Measurements from ENCODE around the gene ATP2B1. TPM values are rescaled to one million over a fixed set of nuclear protein-coding genes. Genes with fewer than 3 reads are reported as not detected.

Gene ATP2B1
- total RNA-seq, 1 donor from 2014 or later: 48.9 TPM

- no peak for DNase-seq (ENCODE audit: low read depth)
- Histone ChIP-seq H3K4me2 (ENCODE audit: low read length) (no peak overlapping the region), H3K36me3 (ENCODE audit: insufficient read depth, low read length) (no peaks in the 10 kb centered on the region), H4K20me1 (ENCODE audit: insufficient read depth, low read length) (peaks cover 71% of the 10 kb centered on the region), H3K9me3 (ENCODE audit: insufficient read depth, low read depth, low read length) (no peaks in the 10 kb centered on the region), H3K79me2 (ENCODE audit: insufficient read depth, low read length) (peaks cover 97% of the 10 kb centered on the region), H3K4me3 (ENCODE audit: insufficient read depth, low read depth, low read length) (no peak overlapping the region), H3K27me3 (ENCODE audit: insufficient read depth, low read length) (no peaks in the 10 kb centered on the region), H3K4me1 (ENCODE audit: insufficient read depth, low read length) (peaks cover 3% of the 10 kb centered on the region), H3K9ac (ENCODE audit: low read length) (no peak overlapping the region), H3K27ac (ENCODE audit: low read depth, low read length) (no peak overlapping the region), H2AFZ (ENCODE audit: low read depth, low read length) (no peak overlapping the region)
- no peak overlapping the region for H3K27ac Mint-ChIP-seq (ENCODE audit: unreplicated experiment)
- no peak for FAIRE-seq
- H3K4me1 Mint-ChIP-seq (ENCODE audit: low read depth, unreplicated experiment): peaks cover 16% of the 10 kb centered on the region
- no peaks in the 10 kb centered on the region for H3K9me3 Mint-ChIP-seq (ENCODE audit: unreplicated experiment)
- H3K27me3 Mint-ChIP-seq (ENCODE audit: low read depth, unreplicated experiment): no peaks in the 10 kb centered on the region
- TF ChIP-seq EZH2 (IDR thresholded peaks at IDR 0.05; ENCODE audit: insufficient read depth, low read length): no peak
- TF ChIP-seq, protein P1, sequence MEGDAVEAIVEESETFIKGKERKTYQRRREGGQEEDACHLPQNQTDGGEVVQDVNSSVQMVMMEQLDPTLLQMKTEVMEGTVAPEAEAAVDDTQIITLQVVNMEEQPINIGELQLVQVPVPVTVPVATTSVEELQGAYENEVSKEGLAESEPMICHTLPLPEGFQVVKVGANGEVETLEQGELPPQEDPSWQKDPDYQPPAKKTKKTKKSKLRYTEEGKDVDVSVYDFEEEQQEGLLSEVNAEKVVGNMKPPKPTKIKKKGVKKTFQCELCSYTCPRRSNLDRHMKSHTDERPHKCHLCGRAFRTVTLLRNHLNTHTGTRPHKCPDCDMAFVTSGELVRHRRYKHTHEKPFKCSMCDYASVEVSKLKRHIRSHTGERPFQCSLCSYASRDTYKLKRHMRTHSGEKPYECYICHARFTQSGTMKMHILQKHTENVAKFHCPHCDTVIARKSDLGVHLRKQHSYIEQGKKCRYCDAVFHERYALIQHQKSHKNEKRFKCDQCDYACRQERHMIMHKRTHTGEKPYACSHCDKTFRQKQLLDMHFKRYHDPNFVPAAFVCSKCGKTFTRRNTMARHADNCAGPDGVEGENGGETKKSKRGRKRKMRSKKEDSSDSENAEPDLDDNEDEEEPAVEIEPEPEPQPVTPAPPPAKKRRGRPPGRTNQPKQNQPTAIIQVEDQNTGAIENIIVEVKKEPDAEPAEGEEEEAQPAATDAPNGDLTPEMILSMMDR (IDR thresholded peaks at IDR 0.05; ENCODE audit: insufficient read depth, low read depth, low read length): no peak
- H3K36me3 Mint-ChIP-seq (ENCODE audit: low read depth, unreplicated experiment): no peaks in the 10 kb centered on the region
- no peak overlapping the region for H3K4me3 Mint-ChIP-seq (ENCODE audit: unreplicated experiment)
Measured at GRCh38 chr12:89703768-89704167, 4.9 kb downstream of the ATP2B1 start.

- H3K4me1 Mint-ChIP-seq (ENCODE audit: low read depth, unreplicated experiment): peaks cover 16% of the 10 kb centered on the region
- Histone ChIP-seq H3K36me3 (ENCODE audit: insufficient read depth, low read length) (no peaks in the 10 kb centered on the region), H3K27me3 (ENCODE audit: insufficient read depth, low read length) (no peaks in the 10 kb centered on the region), H4K20me1 (ENCODE audit: insufficient read depth, low read length) (peaks cover 72% of the 10 kb centered on the region), H3K79me2 (ENCODE audit: insufficient read depth, low read length) (peaks cover 100% of the 10 kb centered on the region), H2AFZ (ENCODE audit: low read depth, low read length) (no peak overlapping the region), H3K27ac (ENCODE audit: low read depth, low read length) (no peak overlapping the region), H3K9ac (ENCODE audit: low read length) (no peak overlapping the region), H3K9me3 (ENCODE audit: insufficient read depth, low read depth, low read length) (no peaks in the 10 kb centered on the region), H3K4me1 (ENCODE audit: insufficient read depth, low read length) (peaks cover 3% of the 10 kb centered on the region), H3K4me2 (ENCODE audit: low read length) (no peak overlapping the region), H3K4me3 (ENCODE audit: insufficient read depth, low read depth, low read length) (no peak overlapping the region)
- FAIRE-seq (no peak), DNase-seq (ENCODE audit: low read depth) (no peak)
- no peaks in the 10 kb centered on the region for H3K36me3 Mint-ChIP-seq (ENCODE audit: low read depth, unreplicated experiment)
- H3K27ac Mint-ChIP-seq (ENCODE audit: unreplicated experiment): no peak overlapping the region
- H3K4me3 Mint-ChIP-seq (ENCODE audit: unreplicated experiment): no peak overlapping the region
- no peak for TF ChIP-seq EZH2 (IDR thresholded peaks at IDR 0.05; ENCODE audit: insufficient read depth, low read length)
- TF ChIP-seq, protein P1 (IDR thresholded peaks at IDR 0.05; ENCODE audit: insufficient read depth, low read depth, low read length): no peak
- H3K27me3 Mint-ChIP-seq (ENCODE audit: low read depth, unreplicated experiment): no peaks in the 10 kb centered on the region
- no peaks in the 10 kb centered on the region for H3K9me3 Mint-ChIP-seq (ENCODE audit: unreplicated experiment)
Measured at GRCh38 chr12:89702503-89702902, 6.1 kb downstream of the ATP2B1 start.

DNA sequence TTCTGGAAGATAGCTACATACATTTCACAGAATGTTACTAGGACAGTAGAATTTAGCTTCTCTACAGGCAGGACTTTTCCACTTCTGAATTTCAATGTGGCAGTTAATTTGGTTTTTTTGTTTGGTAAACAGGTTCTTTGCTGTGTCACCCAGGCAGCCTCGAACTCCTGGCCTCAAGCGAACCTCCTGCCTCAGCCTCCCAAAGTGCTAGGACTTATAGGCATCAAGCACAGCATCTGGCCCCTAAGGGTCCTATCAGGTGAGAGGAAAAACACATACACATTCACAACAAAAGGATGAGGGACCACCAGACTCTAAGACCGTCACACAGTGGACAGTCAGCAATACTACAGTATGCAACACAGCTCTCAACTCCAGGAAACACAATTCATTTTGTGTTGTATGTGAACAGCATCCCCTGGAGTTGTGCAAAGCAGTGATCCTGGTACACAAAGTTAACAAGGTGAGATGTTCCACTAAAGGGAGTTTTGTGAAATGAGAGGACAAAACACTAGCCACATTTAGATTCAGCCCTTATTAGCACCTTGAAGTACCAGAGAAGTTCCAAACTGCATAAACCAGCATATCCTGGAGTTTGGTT lies 6.9 kb downstream of the ATP2B1 start:
- FAIRE-seq (no peak), DNase-seq (ENCODE audit: low read depth) (no peak)
- no peak overlapping the region for H3K27ac Mint-ChIP-seq (ENCODE audit: unreplicated experiment)
- H3K4me3 Mint-ChIP-seq (ENCODE audit: unreplicated experiment): no peak overlapping the region
- no peak overlapping the region for H3K4me2 ChIP-seq (ENCODE audit: low read length)
- no peaks in the 10 kb centered on the region for H3K27me3 ChIP-seq (ENCODE audit: insufficient read depth, low read length)
- no peaks in the 10 kb centered on the region for H3K27me3 Mint-ChIP-seq (ENCODE audit: low read depth, unreplicated experiment)
- peaks cover 3% of the 10 kb centered on the region for H3K4me1 ChIP-seq (ENCODE audit: insufficient read depth, low read length)
- H3K27ac ChIP-seq (ENCODE audit: low read depth, low read length): no peak overlapping the region
- no peaks in the 10 kb centered on the region for H3K36me3 Mint-ChIP-seq (ENCODE audit: low read depth, unreplicated experiment)
- no peak overlapping the region for H3K4me3 ChIP-seq (ENCODE audit: insufficient read depth, low read depth, low read length)
- H3K9ac ChIP-seq (ENCODE audit: low read length): no peak overlapping the region
- H3K9me3 Mint-ChIP-seq (ENCODE audit: unreplicated experiment): no peaks in the 10 kb centered on the region
- H2AFZ ChIP-seq (ENCODE audit: low read depth, low read length): no peak overlapping the region
- H4K20me1 ChIP-seq (ENCODE audit: insufficient read depth, low read length): peaks cover 69% of the 10 kb centered on the region
- H3K36me3 ChIP-seq (ENCODE audit: insufficient read depth, low read length): no peaks in the 10 kb centered on the region
- peaks cover 100% of the 10 kb centered on the region for H3K79me2 ChIP-seq (ENCODE audit: insufficient read depth, low read length)
- H3K9me3 ChIP-seq (ENCODE audit: insufficient read depth, low read depth, low read length): no peaks in the 10 kb centered on the region
- no peak for TF ChIP-seq EZH2 (IDR thresholded peaks at IDR 0.05; ENCODE audit: insufficient read depth, low read length)
- TF ChIP-seq, protein P1 (IDR thresholded peaks at IDR 0.05; ENCODE audit: insufficient read depth, low read depth, low read length): no peak
- peaks cover 15% of the 10 kb centered on the region for H3K4me1 Mint-ChIP-seq (ENCODE audit: low read depth, unreplicated experiment)
